Ovary (tissue), 3 donors: ENCODE data around the gene DCAF16.

ENCODE experiments used
- POLR2A ChIP-seq: fragments of 450-650 bp; IDR thresholded peaks from one replicate; pipeline ENCODE4 v1.6.1; 2017; ENCODE audit warnings: antibody characterized with exemption, mild to moderate bottlenecking, moderate library complexity
- TF ChIP-seq, protein P1 (sequence below), 3 donors: fragments of 450-650 bp in 2 of 3; fragments of 200-600 bp in 1 of 3; IDR thresholded peaks; one replicate each; pipeline versions ENCODE4 v1.5.1 to v1.8.0; 2016 to 2022; ENCODE audit warnings: antibody characterized with exemption in 3 of 3, mild to moderate bottlenecking in 1 of 3
- donor health status: DM: no; HTN: no; CAD: no.

DNA sequence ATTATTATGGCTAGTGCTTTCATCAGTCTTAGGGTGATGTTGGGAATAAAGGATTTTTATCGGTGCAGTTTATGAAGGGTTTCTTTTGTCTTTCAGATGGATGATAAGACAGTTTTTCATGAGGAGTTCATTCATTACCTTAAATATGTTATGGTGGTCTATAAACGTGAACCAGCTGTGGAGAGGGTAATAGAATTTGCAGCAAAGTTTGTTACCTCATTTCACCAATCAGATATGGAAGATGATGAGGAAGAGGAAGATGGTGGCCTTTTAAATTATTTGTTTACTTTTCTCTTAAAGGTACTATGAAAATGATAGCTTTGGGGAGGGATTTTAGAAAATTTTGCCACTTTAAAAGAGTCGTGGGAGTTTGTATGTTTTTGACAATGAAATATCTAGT lies 1.6 kb upstream of the DCAF16 start:
- TF ChIP-seq, protein P1, sequence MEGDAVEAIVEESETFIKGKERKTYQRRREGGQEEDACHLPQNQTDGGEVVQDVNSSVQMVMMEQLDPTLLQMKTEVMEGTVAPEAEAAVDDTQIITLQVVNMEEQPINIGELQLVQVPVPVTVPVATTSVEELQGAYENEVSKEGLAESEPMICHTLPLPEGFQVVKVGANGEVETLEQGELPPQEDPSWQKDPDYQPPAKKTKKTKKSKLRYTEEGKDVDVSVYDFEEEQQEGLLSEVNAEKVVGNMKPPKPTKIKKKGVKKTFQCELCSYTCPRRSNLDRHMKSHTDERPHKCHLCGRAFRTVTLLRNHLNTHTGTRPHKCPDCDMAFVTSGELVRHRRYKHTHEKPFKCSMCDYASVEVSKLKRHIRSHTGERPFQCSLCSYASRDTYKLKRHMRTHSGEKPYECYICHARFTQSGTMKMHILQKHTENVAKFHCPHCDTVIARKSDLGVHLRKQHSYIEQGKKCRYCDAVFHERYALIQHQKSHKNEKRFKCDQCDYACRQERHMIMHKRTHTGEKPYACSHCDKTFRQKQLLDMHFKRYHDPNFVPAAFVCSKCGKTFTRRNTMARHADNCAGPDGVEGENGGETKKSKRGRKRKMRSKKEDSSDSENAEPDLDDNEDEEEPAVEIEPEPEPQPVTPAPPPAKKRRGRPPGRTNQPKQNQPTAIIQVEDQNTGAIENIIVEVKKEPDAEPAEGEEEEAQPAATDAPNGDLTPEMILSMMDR (IDR thresholded peaks at IDR 0.05) = no peak
- TF ChIP-seq POLR2A = no peak
